Fibroblast of skin of scalp (primary cell): ENCODE results near the gene ZHX3.

ENCODE experiments used
- DNase-seq: peaks from one replicate; pipeline ENCODE4 v3.0.0-alpha.2; 2013

ZHX3 gene

GRCh38 chr20:41355192-41355591, 37.7 kb upstream of the ZHX3 start:
- no peak for DNase-seq

GRCh38 chr20:41353530-41353929, 36.0 kb upstream of the ZHX3 start:
- no peak for DNase-seq

- DNase-seq = no peak
These were observed 35.1 kb upstream of the ZHX3 start for GRCh38 chr20:41352666-41353065.

- DNase-seq = no peak
These were observed 34.6 kb upstream of the ZHX3 start for GRCh38 chr20:41352106-41352505.

- DNase-seq = no peak
These were observed 33.0 kb upstream of the ZHX3 start for GRCh38 chr20:41350408-41350962.

DNA sequence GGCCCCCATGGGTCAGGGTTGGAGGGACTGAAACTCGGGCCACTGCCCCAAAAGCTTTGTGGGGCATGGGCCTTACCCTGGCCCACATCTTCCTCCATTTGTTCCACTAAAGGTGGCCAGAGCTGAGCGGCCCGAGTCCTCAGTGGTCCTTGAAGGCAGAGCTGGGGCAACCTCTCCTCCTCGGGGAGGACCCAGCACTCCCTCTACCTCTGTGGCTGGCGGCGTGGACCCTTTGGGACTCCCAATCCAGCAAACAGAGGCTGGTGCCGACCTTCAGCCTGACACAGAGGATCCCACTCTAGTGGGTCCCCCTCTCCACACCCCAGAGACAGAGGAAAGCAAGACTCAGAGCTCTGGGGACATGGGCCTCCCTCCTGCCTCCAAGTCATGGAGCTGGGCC, 32.4 kb upstream of the ZHX3 start:
- no peak for DNase-seq

- DNase-seq = no peak
These were observed 31.7 kb upstream of the ZHX3 start for GRCh38 chr20:41349266-41349665.

DNA sequence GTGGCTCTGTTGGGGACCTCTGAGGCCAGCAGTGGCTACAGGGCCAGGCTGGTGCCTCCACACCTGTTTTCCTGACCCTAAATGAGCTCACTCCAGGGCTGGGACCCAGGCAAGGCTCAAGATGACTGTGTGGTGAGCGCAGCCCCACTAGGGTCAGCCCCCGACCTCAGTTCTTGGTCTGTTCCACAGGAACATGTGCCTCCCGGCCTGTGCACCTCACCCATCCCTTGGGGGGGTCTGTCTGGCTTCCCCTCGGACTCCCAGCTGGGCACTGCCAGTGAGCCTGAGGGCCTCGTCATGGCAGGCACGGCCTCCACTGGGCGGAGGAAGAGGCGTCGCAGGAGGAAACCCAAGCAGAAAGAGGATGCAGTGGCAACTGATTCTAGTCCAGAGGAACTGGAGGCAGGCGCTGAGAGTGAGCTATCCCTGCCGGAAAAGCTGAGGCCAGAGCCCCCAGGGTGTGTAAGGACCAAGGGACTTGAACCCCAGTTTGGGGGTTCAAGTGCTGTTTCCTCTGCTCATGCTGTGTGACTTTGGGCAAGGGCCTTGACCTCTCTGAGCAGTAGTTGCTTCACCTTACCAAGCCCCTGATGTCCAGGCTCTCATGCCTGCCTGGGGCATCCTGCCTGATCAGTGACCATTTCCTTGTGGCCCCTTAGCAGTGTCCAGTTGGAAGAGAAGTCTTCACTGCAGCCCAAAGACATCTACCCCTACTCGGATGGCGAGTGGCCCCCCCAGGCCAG, 31.1 kb upstream of the ZHX3 start:
- DNase-seq = no peak

DNA sequence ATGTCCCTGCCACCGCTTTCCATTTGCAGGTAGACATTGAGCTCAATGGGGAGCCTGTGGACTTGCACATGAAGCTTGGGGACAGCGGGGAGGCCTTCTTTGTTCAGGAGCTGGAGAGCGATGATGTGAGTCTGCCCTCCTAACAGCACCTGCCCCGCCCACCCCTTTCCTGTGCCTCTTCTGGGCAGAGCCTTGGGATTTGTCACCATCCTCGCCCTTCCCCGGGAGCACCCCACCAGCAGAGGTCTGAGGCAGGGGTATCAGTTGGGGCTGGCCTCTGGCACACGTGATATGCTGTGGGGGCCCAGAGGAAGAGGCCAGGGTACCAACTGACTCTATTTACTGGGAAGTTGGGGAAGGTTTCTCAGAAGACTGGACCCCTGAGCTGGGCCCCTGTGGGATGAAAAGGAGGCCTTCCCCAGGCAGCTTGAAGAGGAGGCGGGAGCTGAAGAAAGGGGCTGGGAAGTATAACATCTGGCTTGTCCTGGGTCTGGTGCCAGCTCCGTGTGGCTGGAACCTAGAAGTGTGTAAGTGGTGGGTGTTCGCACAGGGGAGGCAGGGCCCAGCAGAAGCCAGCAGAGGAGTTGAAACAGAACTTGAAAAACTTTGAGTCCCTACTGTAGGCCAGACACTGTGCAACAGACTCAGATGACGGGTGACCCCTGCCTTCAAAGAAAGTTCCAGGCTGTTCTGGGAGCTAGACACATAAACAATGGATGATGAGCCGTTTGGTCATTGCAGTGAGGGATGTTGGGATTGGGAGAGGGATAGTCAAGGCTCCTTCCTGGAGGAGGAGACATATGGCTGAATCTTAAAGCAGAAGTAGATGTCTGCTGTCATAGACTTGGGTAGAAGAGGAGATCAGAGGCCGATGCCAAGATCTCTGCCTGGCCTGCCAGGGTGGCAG, 30.2 kb upstream of the ZHX3 start:
- no peak for DNase-seq

DNA sequence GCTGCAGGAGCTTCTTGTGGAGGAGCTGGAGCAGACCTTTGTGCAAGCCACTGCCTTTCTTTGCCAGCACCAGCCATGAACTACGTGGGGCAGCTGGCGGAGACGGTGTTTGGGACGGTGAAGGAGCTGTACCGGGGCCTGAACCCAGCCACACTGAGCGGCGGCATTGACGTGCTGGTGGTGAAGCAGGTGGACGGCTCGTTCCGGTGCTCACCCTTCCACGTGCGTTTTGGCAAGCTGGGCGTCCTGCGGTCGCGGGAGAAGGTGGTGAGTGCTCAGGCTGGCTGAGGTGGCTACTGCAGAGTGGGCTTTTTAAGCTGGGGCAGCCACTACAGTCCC, 28.2 kb upstream of the ZHX3 start:
- no peak for DNase-seq

- DNase-seq = no peak
These were observed 27.6 kb upstream of the ZHX3 start for GRCh38 chr20:41344938-41345728.

DNA sequence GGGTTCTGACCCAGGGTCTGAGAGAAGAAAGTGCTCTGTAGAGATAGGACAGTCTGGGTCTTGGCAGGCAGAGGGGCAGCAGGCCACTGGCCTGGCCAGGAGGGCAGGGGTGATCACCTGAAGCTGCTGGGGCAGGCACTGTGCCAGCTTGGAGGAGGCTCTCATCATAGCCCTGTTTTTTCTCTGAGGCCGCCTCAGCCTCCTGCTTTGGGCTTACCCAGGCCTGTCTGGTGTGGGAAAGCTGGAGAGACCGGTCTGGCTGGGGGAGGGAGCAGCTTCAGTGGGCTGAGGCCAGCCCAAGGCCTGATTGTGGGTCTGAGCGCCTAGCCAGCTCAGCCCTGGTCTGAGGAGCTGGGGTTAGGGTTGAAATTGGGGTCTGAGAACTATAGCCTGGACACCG, 26.9 kb upstream of the ZHX3 start:
- DNase-seq = no peak

GRCh38 chr20:41342474-41343464, 25.2 kb upstream of the ZHX3 start:
- no peak for DNase-seq

GRCh38 chr20:41340327-41341055, 23.0 kb upstream of the ZHX3 start, which contains the start of gene LPIN3:
LPIN3 (plus strand) TSS chr20:41340821; CDS start chr20:41345804, 4,983 bp downstream.
- peak; percentile 92 for DNase-seq

GRCh38 chr20:41339957-41340326, 22.4 kb upstream of the ZHX3 start:
- peak; percentile 62 for DNase-seq

GRCh38 chr20:41336711-41337492, 19.4 kb upstream of the ZHX3 start:
- DNase-seq = no peak

- no peak for DNase-seq
These were observed 18.1 kb upstream of the ZHX3 start for GRCh38 chr20:41335591-41335990.

- DNase-seq = no peak
These were observed 17.2 kb upstream of the ZHX3 start for GRCh38 chr20:41334443-41335421.

- DNase-seq = no peak
These were observed 16.5 kb upstream of the ZHX3 start for GRCh38 chr20:41334036-41334435.
